ENCODE data around the gene COL12A1. TPM values are rescaled to one million over a fixed set of nuclear protein-coding genes. Genes with fewer than 3 reads are reported as not detected.

Gene COL12A1
- total RNA-seq, 4 donors from 2014 or later, result 136 to 423 (median 275) TPM

GRCh38 chr6:75213732-75214131, 7.9 kb upstream of the COL12A1 start:
- Histone ChIP-seq H3K4me3 (no peak overlapping the region), H3K36me3 (no peaks in the 10 kb centered on the region), H3K27me3 (no peaks in the 10 kb centered on the region), H3K9me3 (no peaks in the 10 kb centered on the region), H3K4me1 (peaks cover 0 to 13% of the 10 kb centered on the region in 2 donors), H3K27ac (no peak overlapping the region)
- DNase-seq, result no peak
- TF ChIP-seq CTCF (IDR thresholded peaks at IDR 0.05) (no peak), POLR2A (IDR thresholded peaks at IDR 0.05) (no peak)
- intact Hi-C loops (cut with DNase I; ENCODE audit: low total_unique reads), result loop anchor here (10.0 kb wide), 2 partner anchors 1119 to 1359 kb away; no protein-coding TSS in a partner anchor

- no peaks in the 10 kb centered on the region for H3K27me3 ChIP-seq
- no peak overlapping the region for H3K27ac ChIP-seq
- no peak for DNase-seq
- TF ChIP-seq CTCF (IDR thresholded peaks at IDR 0.05), result no peak
- TF ChIP-seq POLR2A (IDR thresholded peaks at IDR 0.05), result no peak
- no peak overlapping the region for H3K4me3 ChIP-seq
- peaks cover 0 to 18% of the 10 kb centered on the region in 2 donors for H3K4me1 ChIP-seq
- H3K9me3 ChIP-seq, result no peaks in the 10 kb centered on the region
- intact Hi-C loops (cut with DNase I; ENCODE audit: low total_unique reads), result loop anchor here (10.0 kb wide), 2 partner anchors 1118 to 1358 kb away; no protein-coding TSS in a partner anchor
- no peaks in the 10 kb centered on the region for H3K36me3 ChIP-seq
Observed at GRCh38 chr6:75213112-75213511, 7.3 kb upstream of the COL12A1 start.

- Histone ChIP-seq H3K27ac (no peak overlapping the region), H3K9me3 (no peaks in the 10 kb centered on the region), H3K4me3 (no peak overlapping the region), H3K27me3 (no peaks in the 10 kb centered on the region), H3K36me3 (no peaks in the 10 kb centered on the region), H3K4me1 (peaks cover 0 to 12% of the 10 kb centered on the region in 2 donors)
- no peak for DNase-seq
- intact Hi-C loops (cut with DNase I; ENCODE audit: low total_unique reads), result loop anchor here (10.0 kb wide), 2 partner anchors 1117 to 1357 kb away; no protein-coding TSS in a partner anchor
- no peak for TF ChIP-seq POLR2A (IDR thresholded peaks at IDR 0.05)
- no peak for TF ChIP-seq CTCF (IDR thresholded peaks at IDR 0.05)
Observed at GRCh38 chr6:75211920-75212590, 6.2 kb upstream of the COL12A1 start.

- intact Hi-C loops (cut with DNase I; ENCODE audit: low total_unique reads), result loop anchor here (10.0 kb wide), 2 partner anchors 1116 to 1356 kb away; no protein-coding TSS in a partner anchor
- no peaks in the 10 kb centered on the region for H3K27me3 ChIP-seq
- no peaks in the 10 kb centered on the region for H3K9me3 ChIP-seq
- peaks cover 0 to 12% of the 10 kb centered on the region in 2 donors for H3K4me1 ChIP-seq
- no peak for TF ChIP-seq POLR2A (IDR thresholded peaks at IDR 0.05)
- peak; percentile 65 to 79 (median 72) for TF ChIP-seq CTCF (IDR thresholded peaks at IDR 0.05)
- peak in 1 of 2 donors; percentile 77 for DNase-seq
- H3K27ac ChIP-seq, result no peak overlapping the region
- H3K36me3 ChIP-seq, result no peaks in the 10 kb centered on the region
- H3K4me3 ChIP-seq, result no peak overlapping the region
Observed at GRCh38 chr6:75210885-75211739, 5.3 kb upstream of the COL12A1 start.
